DOHH2 (cell line): ENCODE data around the gene LOXHD1.

Experiments
- CTCF ChIP-seq: fragments of 200-600 bp; sonication (generic); IDR thresholded peaks from one replicate; pipeline ENCODE4 v1.5.1; 2014; ENCODE audit warnings: antibody characterized with exemption, mild to moderate bottlenecking, low read depth, low read length; ENCODE audit not compliant: poor library complexity, severe bottlenecking
- EZH2phosphoT487 ChIP-seq: fragments of 200-600 bp; sonication (generic); IDR thresholded peaks from 2 replicates; pipeline ENCODE4 v1.6.1; 2017; ENCODE audit warnings: borderline replicate concordance, mild to moderate bottlenecking, antibody characterized with exemption, low read length, moderate library complexity, mixed read lengths

GRCh38 chr18:46481048-46481846 lies 175.8 kb downstream of the LOXHD1 start:
- TF ChIP-seq CTCF (peak; percentile 85), EZH2phosphoT487 (no peak)
